M059J (cell line): ENCODE measurements around the gene FRMD4B. TPM values are rescaled to one million over a fixed set of nuclear protein-coding genes. Genes with fewer than 3 reads are reported as not detected.
"Not testable (repeated sequence)": the region's sequence is repeated elsewhere in the genome, so short reads cannot be mapped to it uniquely, and the experiment has no call there.

Experiments
- DNase-seq: peaks from one replicate; pipeline ENCODE4 v3.0.0-alpha.2; 2012; ENCODE audit warnings: low read depth
- total RNA-seq: library from RNA; depleted of rRNA; stranded (reverse); fragments of >200 nt; shearing (Covaris generic); gene quantifications from 2 replicates; pipeline ENCODE4 v1.2.3, GENCODE V29; 2014

FRMD4B gene
- total RNA-seq, 1 experiment from 2014 or later: 0.25 TPM

DNA sequence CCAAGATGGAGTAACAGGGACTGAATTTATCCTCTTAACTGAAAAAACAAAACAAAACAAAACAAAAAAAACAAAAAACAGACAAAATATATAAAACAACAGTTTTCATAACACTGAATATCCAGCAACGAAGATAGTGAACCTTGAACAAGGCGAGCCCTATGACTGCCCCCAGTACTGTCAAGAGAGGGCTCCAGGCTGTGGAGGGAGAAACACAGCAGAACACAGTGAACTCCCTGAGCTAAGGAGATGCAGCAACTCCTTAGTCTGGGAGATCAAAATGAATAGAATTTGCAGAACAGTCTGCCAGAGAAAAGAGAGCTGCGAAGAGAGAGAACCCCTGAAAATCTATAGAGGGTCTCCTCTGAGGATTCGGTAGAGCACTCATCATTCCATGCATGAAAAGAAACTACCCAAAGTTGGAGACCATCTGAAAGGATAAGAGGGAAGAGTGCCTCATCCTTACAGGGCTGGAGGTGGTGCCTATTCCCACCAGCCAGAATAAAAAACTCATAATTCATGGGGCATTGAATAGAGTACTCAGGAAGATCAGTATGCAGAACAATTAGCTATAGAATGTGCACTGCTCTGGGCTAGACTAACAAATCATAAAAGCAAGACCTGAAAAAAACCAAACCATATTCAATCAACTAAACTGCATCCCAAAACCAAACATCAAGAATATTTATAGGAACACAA, 101.8 kb downstream of the FRMD4B start:
- DNase-seq: no peak

DNA sequence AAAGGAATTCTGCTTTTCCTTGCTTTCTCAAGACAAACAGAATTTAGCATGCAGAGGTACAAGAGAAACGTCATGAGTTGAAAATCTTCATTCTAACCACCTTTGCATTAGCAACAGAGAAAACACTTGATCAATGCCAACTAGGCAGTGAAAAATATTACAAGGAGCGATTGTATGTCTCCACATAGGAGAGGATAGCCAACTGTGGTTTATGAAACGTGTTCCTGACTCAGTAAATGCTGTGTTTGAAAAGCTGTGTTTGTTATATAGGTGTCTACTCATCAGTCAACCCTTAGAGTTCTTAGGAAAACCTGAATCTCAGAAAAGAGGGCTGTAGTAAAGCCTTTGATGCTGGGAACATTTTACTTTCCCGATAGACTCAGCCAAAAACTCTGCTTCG, 102.4 kb downstream of the FRMD4B start:
- DNase-seq: no peak

DNA sequence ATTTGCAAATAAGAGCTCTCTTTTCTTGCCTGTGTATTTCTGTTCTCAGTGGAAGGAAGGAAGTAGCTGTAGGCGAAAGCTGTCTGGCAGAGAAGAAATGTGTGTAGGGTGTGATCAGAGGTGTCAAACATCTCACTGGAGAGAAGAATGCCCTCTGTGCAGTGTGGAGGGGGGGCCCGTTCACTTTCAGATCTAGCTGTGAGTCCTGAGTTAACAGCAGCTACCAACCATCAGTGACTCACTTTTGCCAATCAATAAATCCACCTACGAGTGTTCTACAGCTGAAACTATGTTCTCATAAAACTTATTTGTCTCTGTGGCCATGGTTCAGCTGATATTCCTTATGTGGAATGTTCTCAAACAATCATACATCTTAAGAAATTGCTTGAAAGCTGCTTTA, 103.7 kb downstream of the FRMD4B start:
- DNase-seq: no peak

DNA sequence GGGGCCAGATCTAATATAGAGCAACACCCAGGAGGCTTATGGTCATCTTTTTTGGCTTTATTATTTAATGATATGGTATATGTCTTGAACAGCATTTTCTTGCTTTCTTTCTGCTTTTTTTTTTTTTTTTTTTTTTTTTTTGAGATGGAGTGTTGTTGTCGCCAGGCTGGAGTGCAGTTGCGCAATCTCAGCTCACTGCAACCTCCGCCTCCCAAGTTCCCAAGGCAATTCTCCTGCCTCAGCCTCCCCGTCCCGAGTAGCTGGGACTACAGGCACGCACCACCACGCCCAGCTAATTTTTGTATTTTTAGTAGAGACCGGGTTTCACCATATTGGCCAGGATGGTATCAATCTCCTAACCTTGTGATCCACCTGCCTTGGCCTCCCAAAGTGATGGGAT, 108.5 kb downstream of the FRMD4B start:
- DNase-seq: not testable (repeated sequence)

DNA sequence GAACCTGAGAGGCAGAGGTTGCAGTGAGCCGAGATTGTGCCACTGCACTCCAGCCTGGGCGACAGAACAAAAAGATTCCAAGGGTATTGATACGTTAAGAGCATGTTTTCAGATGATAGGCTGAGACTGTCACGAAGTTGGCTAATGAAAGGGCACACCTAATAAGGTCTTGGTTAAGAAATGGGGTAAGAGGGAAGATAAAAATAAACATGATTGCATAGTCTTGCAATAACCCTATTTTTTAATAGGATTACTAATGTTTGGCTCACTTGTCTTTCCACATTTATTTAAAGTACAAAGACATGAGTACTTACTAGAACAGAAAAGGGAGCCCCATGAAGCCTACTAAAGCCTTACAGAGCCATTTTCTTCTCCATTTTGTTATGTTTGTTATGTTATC, 109.0 kb downstream of the FRMD4B start:
- DNase-seq: no peak

DNA sequence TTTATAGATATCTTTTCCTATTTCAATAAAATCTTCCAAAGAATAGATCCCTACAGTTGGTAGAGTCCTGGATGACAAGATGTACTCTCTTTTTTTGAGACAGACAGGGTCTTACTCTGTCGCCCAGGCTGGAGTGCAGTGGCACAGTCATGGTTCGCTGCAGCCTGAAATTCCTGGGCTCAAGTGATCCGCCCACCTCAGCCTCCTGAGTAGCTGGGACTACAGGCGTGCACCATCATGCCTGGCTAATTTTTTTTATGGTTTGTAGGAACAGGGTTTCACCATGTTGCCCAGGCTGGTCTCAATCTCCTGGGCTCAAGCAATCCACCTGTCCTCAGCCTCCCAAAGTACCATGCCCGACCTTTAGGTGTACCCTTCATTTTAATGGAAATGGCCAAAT, 109.7 kb downstream of the FRMD4B start:
- DNase-seq: not testable (repeated sequence)

DNA sequence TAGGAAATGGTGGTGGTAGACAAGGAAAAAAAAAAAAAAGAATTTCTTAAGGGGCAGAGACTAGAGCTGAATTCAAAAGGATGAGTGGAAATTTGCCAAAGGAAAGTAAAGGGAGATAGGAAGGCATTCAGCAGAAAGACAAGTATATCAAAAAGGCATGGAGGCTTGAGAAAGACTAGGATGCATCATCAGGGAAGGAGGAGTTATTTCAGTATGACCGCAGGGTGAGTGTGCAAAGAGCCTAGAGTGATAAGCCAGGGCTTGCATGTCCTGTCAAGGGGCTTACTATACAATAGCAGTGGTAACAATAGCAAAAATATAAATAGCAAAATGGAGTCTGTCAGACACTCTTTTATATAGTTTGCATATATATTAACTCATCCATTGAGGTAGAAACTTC, 112.0 kb downstream of the FRMD4B start:
- DNase-seq: peak; percentile 8

DNA sequence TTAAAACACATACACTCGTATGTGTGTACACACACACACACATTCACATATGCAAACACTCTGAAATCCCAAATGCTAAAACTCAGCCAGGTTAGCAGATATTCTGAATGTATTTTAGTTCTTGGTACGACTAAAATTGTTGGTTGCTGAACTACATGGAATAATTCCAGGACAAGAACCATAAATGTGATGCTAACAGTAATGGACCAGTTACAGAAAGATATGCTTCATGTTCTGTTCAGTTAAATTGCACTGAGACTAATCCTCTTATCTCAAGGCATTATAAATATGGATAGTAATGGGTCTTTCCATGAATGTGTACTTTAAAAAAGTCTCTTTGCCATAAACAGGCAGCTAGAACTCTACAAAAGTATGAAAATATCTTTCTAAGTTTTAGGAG, 113.3 kb downstream of the FRMD4B start:
- no peak for DNase-seq

DNA sequence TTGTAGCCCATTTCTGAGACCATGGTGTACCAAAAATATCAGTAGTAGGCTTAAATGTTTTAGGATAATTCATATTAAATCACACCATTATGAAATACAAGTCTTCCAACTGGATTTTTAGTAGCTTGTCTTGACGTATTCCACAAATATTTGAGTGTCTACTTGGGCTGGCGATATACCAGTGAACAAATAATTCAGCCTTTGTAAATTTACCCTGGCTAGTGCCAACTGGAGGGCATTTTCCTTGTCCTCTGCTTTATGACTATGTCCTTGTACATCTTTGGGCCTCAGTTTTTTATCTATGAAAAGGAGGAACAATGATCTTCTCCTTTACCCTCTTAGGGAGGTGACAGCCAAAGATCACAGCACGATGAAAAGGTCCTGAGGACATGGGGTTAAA, 114.8 kb downstream of the FRMD4B start:
- no peak for DNase-seq

DNA sequence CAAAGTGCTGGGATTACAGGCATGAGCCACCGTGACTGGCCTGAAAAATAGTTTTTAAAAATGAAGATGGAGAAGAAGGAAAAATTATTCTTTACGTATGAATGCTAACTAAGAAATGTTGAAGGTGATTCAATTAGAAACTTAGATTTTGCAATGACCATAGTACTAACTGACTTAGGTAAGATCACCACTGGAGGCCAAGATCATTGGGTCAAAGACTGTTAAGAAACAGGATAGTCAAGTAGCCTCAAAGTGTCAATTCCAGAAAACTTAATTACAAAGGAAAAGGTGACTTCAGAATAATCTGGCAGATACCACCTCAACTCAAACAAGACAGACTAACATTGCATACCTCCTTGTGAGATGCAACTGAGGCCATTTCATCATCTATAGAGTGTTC, 119.3 kb downstream of the FRMD4B start:
- no peak for DNase-seq

DNA sequence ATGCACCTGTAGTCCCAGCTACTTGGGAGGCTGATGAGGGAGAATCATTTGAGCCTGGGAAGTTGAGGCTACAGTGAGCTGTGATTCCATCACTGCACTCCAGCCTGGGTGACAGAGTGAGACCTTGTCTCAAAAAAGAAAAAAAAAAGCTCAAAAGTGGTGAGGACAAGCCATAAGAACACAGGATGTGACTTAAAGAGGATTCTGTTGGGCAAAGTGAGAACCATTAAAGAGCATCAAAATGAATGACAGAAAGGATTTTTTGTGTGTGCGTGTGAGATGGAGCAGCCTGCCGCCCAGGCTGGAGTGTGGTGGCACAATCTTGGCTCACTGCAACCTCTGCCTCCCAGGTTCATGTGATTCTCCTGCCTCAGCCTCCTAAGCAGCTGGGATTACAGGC, 119.8 kb downstream of the FRMD4B start:
- DNase-seq: not testable (repeated sequence)

DNA sequence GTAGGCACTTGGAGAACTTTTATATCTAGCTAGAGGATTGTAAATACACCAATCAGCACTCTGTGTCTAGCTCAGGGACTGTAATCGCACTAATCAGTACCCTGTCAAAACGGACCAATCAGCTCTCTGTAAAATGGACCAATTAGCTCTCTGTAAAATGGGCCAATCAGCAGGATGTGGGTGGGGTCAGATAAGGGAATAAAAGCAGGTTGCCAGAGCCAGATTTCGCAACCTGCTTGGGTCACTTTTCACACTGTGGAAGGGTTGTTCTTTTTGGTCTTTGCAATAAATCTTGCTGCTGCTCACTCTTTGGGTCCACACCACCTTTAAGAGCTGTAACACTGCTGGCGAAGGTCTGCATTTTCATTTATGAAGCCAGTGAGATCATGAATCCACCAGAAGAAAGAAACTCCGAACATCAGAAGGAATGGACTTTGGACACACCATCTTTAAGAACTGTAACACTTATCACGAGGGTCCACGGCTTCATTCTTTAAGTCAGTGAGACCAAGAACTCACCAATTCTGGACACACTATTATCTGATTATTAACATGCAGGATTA, 125.0 kb downstream of the FRMD4B start:
- not testable (repeated sequence) for DNase-seq

DNA sequence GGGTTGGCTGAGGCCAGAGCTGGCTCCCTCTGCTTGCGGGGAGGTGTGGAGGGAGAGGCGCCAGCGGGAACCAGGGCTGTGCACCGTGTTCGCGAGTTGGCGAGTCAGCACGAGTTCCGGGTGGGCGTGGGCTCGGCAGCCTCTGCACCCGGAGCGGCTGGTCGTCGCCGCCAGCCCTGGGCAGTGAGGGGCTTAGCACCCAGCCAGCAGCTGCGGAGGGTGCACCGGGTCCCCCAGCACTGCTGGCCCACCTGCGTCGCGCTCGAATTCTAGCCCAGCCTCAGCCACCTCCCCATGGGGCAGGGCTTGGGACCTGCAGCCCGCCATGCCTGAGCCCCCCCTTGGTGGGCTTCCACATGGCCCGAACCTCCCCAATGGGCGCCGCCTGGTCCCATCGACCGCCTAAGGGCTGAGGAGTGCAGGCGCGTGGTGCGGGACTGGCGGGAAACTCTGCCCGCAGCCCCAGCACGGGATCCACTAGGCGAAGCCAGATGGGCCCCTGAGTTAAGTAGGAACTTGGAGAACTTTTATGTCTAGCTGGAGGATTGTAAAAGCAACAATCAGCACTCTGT, 125.6 kb downstream of the FRMD4B start:
- no peak for DNase-seq

DNA sequence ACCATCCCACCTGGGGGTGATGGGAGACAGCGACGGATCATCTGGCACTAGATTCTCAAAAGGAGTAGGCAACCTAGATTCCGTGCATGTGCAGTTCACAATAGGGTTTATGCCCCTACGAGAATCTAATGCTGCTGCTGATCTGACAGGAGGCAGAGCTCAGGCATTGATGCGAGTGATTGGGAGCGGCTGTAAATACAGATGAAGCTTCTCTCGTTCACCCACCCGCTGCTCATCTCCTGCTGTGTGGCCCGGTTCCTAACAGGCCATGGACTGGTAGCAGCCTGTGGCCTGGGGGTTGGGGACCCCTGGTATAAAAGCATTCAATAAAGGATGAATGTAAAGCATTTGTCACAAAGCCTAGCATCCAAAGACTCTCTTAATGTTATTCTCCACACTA, 126.8 kb downstream of the FRMD4B start:
- DNase-seq: no peak

DNA sequence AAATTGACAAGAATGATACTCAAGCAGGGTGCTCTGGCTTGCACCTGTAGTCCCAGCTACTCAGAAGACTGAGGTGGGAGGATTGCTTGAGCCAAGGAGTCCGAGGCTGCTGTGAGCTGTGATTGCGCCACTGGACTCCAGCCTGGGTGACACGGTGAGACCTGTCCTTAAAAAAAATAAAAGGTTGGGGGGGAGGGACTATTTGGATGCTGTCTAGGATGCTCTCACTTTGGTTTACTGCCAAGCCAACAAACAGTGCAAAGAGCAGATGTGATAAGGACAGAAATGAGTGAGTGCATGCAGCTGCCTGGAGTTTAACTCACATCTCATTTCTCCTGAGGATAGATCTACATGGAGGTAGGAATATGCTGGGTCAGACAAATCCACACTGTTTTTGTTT, 130.0 kb downstream of the FRMD4B start:
- no peak for DNase-seq

DNA sequence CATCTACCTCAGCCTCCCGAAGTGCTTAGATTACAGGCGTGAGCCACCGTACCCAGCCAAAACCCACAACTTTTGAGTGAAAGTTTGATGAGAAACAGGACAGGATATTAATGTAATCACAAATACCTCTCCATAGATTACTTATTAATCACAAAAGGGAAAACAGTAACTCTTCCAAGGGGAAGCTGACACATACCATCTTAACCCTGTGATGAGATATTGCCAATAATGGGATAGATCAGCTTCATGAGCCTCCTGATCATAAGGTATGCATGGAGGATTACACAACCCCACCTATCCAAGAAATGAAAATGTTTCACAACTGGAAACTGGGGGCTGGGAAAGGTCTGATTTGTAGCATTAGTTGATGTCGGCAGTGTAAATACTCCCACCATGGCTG, 131.5 kb downstream of the FRMD4B start:
- DNase-seq: no peak

DNA sequence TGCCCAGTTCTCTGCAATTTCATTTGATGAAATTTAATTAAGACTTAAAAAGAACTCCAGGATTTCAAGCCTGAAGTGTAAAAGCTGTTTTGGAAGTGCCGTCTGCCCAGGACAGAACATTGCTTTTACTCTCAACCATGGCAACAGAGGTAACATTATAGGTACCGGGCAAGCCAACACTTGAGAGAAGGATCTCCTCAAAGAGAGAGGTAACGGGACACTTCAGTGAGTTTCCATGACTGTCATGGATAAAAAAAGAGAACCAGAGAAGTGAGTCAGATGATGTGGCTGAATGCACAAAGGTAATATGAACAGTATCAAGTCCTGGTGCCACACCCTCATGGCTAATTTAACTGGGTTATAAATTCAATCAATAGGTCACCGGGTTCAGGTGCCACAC, 133.3 kb downstream of the FRMD4B start:
- DNase-seq: no peak

DNA sequence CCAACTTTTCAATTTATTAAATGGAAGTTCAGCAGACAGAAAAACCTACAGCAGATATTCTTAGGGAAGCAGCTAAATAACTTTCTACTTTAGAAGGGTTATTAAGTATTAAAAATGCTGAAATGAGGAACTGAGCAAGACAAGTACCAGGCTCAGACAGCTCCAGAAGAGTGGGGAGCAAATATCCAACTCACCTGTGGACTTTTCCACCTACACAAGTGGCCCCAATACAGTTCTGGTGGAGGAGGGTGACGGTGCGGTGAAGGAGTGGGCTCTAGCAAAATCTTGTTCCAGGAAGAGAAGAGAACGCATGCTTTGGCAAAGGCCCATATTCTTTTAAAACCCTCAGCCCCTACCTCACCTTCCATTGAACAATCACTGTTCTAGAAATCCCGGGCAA, 133.7 kb downstream of the FRMD4B start:
- no peak for DNase-seq

DNA sequence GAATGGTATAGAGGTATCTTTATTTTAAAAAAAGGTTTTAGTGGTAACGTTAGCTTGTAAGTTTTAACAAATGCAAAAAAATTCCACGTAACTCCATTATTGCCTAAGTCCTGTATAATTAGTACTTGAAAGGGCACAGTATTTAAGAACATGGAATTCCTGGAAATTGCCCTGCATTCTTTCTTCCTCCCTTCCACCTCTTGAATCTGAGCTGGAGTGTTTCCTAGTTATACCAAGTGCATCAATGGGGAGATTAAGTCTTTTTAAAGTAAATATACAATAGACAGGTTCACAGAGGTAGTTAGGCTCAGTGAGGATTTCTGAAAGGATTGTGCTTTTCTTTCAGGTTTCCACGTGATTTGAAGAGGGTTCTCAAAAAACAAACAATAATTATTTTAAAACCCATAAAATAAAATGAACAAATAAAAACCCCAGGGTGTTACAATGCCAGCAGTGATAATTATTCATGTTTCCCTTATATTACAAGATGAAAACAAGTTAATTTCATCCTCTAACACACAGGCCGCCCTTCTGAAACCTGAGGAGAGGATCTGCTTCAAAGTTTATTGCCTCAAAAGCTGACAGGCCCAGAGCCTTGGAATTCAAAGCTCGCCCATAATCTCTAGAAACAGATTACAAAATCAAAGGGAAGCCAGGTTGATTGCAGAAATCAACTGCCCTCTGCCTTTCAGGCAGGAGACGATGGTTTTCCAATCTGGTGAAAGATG, 134.6 kb downstream of the FRMD4B start:
- no peak for DNase-seq

DNA sequence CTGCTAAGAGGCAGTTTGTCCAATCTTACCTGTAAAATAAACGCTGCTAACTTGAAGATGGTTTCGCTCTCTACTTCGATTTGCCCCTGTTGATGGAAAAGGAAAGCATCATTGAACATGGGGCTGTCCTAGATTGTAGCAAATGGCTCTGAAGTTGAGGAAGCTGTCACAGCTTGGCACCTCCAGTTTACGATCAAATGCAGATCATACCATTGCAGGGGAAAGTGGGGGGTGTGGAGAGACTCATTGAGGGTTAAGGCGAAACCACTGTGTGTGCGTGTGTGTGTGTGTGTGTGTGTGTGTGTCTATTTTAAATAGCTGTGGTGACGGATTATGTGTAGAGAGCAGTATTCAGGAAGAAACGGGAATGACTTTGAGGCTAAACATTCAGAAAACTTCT, 135.9 kb downstream of the FRMD4B start:
- DNase-seq: peak; percentile 53

DNA sequence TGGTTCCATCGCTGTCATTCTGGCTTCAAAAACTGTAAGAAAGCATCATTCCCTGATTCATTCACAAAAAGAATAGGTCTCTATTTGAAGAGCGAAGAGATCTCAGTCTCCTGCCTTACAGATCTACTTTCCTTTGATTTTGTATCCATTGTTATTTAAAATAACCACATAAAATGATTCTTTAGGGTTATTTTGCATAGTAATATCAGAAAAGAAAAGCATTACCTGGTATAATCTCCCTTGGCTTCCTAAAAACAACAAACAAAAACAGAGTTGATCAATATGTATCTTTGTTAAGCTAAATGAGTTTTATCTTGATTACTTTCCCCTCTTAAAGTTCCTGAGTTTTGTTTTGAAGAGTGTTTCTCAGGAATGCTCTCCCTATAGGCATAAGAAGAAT, 136.9 kb downstream of the FRMD4B start:
- DNase-seq: no peak

DNA sequence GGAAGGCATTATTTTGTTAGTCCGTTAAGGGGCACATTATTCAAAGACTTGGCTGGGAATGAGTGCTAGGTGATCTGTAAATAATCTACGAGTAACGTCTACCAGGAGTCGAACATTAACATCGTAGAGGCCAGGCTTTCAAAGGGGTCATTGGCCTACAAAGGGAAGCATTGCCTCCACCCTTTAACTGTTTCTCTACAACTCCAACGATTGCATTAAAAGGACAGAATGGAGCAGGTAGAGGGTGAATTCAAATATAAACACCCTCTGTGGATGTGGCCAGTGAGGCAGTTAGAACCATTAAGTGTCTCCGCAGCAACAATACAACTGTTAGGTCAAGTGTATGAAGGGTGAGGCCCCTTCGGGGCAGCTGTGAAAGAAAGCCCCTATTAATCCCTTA, 137.5 kb downstream of the FRMD4B start:
- no peak for DNase-seq

DNA sequence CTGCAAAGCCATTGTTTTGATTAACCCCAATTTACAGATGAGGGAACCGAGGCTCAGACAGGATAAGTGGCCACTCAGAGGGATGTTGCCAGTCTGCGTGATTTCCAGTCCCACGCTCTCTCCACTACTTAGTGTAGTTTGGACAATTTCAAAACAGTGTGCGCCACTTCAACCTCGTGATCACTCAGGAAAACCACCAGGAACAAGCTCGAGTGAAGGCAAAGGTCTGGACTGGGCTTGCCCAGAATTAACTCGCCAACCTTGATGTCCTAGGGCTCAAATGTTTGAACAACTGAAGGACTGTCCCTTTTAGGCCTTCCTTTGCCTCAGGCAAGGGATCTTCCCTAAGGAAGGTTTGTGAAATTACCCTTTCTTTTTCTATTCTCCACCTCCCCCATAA, 139.3 kb downstream of the FRMD4B start:
- no peak for DNase-seq
